Islet of Langerhans (tissue), 1 donor: ENCODE results near the gene MBOAT2.
"Not testable (repeated sequence)": the region's sequence is repeated elsewhere in the genome, so short reads cannot be mapped to it uniquely, and the experiment has no call there.

Experiments
- FAIRE-seq: peaks from one replicate; lab custom pipeline; 2011; peaks lifted over from hg19 to GRCh38; lab: Jason Lieb, UNC

Gene MBOAT2, protein sequence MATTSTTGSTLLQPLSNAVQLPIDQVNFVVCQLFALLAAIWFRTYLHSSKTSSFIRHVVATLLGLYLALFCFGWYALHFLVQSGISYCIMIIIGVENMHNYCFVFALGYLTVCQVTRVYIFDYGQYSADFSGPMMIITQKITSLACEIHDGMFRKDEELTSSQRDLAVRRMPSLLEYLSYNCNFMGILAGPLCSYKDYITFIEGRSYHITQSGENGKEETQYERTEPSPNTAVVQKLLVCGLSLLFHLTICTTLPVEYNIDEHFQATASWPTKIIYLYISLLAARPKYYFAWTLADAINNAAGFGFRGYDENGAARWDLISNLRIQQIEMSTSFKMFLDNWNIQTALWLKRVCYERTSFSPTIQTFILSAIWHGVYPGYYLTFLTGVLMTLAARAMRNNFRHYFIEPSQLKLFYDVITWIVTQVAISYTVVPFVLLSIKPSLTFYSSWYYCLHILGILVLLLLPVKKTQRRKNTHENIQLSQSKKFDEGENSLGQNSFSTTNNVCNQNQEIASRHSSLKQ

DNA sequence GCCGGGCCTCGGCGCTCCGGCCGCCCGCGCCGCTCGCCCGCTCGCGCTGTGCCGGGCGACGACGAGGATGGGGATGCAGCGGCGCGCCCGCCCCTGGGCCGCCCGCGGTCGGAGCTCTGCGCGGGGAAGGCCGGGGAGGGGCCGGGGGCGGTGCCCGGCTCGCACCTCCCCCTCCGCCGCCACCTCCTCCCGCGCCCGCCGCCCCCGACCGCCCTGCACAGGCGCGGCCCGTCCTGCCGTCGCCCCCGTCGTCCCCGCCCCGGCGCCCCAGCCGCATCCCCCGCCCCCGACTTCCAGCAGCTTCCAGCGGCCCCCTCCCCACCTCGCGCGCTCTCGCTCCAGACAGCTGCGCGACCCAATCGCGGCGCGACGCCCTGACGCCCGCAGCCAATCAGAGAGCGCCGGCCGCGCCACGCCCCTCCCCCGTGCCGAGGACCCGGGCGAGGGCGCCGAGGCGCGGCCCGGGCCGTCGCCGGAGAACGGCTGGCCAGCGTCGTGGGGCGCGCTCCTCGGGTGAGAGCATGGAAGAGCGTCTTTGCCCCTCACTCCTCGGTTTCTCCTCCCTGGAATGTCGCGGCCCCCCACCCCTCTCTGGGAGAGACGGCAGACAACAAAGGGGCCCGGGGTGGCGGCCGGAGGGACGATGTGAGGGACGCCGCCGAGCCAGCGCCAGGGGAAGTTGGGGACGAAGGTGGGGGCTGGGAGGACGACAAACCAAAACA is at the start of gene MBOAT2:
Gene MBOAT2, minus strand, starts transcription at position 69 of the 722 bp plus-strand sequence. CDS start 70 bp downstream, outside the sequence.
- FAIRE-seq: no peak

- no peak for FAIRE-seq
These were observed 49.5 kb upstream of the MBOAT2 start for GRCh38 chr2:9052821-9053533.

DNA sequence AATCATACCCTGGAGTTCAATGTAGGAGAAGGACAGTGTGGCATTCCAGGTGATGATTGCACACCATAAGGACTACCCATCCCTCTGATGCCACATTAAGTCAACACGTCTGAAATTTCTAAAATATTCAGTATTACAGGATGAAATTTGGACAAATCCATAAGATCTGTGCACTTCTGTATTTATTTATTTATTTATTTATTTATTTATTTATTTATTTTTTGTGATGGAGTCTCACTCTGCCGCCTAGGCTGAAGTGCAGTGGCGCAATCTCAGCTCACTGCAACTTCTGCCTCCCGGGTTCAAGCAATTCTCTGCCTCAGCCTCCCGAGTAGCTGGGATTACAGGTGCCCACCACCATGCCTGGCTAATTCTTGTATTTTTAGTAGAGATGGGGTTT is 48.0 kb upstream of the MBOAT2 start:
- not testable (repeated sequence) for FAIRE-seq

DNA sequence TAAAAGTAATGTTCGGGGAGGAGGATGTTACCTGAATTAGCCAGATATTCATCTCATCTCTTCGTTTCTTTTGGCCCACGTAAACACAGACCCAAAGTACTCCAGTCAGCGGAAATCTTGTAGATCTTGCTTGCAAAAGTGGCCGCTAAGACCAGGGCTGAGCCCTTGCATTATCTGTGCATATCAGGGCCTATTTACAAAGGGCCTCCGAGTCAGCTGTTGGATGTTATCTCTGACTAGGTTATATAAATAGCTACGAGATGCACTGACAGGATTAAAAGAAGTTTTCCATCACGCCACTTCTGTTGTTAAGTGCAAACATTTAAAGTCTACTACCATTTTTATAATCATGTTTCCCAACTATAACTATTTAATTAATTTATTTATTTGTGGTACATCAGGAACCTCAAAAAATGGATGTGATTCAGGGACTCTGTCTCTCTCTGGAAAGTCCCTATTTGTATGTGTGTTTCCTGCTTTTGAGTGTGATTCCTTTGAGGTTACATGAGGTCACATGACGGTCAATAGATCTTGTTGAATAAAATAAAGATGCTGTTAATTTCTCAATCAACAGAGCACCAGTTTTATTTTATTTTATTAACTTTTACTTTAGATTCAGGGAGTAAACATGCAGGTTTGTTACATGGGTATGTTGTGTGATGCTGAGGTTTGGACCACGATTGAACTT is 46.8 kb upstream of the MBOAT2 start:
- FAIRE-seq: no peak

- no peak for FAIRE-seq
These were observed 42.1 kb upstream of the MBOAT2 start for GRCh38 chr2:9045595-9045994.

DNA sequence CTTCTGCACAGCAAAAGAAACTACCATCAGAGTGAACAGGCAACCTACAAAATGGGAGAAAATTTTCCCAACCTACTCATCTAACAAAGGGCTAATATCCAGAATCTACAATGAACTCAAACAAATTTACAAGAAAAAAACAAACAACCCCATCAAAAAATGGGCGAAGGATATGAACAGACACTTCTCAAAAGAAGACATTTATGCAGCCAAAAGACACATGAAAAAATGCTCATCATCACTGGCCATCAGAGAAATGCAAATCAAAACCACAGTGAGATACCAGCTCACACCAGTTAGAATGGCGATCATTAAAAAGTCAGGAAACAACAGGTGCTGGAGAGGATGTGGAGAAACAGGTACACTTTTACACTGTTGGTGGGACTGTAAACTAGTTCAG is 40.0 kb upstream of the MBOAT2 start:
- not testable (repeated sequence) for FAIRE-seq

- no peak for FAIRE-seq
These were observed 33.7 kb upstream of the MBOAT2 start for GRCh38 chr2:9037166-9037565.

DNA sequence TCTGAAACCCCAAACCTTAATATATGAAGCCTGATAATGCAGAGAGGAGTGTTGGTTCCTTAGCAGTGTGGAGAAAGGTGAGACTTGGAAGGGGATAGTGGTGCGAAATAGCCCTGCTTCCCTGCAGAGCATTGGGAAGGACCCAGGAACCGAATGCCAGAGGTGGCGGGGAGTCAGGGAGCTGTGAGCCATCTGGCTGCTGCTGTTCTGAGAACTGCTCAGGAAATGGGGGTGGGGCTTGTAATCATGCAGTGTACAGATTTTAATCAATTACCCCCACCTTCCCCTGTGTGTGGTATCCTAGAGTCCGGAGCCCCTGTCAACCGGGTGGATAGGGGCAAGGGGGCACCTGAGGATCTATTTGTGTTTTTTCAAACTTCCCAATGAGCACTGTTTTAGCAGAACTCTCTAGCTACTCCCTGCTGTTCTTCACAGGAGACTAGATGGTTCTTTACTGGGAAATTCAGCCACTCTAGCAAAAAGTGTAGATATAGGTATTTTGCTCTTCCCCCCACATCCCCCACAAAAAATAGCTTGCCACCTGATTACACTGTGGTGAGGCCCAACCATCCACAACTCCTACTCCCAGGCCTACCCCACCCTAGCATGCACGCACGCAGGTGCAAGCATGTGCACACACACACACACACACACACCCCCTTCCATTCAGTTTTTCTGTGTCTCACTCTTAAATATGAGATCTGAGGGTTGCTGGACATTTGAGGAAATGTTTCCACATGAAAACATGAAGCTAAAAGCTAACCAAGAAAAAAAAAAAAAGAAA is 30.1 kb upstream of the MBOAT2 start:
- FAIRE-seq: no peak

GRCh38 chr2:9032536-9033255 is 29.2 kb upstream of the MBOAT2 start:
- no peak for FAIRE-seq

DNA sequence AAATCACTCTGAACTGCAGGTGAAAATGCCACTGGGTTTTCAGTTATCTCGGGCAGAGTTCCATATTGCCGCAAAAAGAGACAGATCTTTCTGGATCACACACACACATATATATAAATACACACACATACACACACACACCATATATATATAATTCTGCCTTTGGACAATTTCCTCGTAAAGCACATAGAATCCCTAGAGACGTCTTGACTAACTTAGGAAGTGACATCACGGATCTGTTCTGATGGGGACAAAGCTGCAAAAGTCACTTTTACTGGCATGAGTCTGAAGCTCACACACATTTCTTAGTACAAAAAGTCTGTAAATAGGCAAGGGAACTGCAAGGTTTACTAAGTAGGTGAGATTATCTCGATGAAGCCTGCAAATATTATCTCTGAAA is 28.6 kb upstream of the MBOAT2 start:
- no peak for FAIRE-seq

GRCh38 chr2:9031246-9031645 is 27.8 kb upstream of the MBOAT2 start:
- FAIRE-seq: no peak

DNA sequence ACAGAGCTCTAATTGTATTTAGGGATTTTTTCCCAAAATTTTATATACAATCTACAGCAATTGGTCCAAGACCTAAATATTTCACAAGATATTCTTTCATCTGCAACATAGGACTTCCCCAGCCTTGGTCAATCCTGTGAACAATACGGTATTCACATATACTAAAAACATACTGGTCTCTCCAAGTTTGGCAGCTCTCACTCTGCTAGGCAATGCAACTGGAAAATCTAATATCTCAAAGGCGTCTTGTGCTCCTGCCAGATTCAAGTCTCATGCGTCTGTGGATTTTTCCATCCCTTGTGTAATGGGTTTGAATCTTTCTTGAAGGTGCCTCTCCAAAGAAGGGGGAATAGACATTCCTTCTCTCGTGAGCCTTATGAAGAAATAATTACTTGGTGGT is 27.4 kb upstream of the MBOAT2 start:
- no peak for FAIRE-seq

GRCh38 chr2:9030190-9030589 is 26.7 kb upstream of the MBOAT2 start:
- no peak for FAIRE-seq

GRCh38 chr2:9029721-9030120 is 26.2 kb upstream of the MBOAT2 start:
- no peak for FAIRE-seq

- no peak for FAIRE-seq
These were observed 24.4 kb upstream of the MBOAT2 start for GRCh38 chr2:9027884-9028283.

- FAIRE-seq: no peak
These were observed 22.3 kb upstream of the MBOAT2 start for GRCh38 chr2:9025746-9026145.

DNA sequence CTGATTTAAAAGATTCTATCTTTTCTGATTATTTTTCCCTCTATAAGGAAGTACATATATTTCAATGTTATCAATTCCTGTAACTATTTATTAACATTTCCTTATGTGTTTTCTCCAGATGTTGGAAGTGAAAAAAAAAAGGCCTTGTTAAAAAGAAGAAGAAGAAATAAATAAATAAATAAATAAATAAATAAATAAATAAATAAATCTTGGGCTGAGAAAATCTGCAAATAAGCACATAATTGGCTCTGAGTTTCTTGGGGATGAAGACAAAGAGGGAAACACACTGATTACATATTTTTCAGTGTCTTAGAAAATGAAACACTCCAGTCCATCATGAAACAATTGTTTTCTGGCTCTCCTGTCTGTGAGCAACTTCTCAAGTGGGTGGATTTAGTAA is 21.1 kb upstream of the MBOAT2 start:
- FAIRE-seq: no peak

GRCh38 chr2:9021563-9022211 is 18.2 kb upstream of the MBOAT2 start:
- no peak for FAIRE-seq

DNA sequence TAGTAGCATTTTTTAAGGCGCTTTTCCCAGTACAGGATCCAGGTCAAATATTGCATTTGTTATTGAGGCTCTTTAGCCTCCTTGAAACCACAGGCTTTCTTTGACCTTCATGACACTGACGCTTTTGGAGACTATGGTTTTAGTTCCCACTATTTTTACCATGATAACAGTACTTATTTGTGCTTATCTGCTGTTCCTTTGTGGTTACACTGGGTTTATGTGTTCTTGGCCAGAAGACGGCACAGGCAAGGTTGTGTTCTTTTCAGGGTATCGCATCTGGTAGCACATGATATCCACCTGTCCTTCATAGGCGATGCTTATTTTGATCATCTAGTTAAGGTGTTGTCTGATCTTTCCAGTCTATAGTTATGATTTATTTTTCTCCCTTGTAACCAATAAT is 16.8 kb upstream of the MBOAT2 start:
- FAIRE-seq: no peak

GRCh38 chr2:9018534-9018933 is 15.1 kb upstream of the MBOAT2 start:
- no peak for FAIRE-seq
